Measurements from ENCODE around the gene TSPAN5.

Gene TSPAN5

DNA sequence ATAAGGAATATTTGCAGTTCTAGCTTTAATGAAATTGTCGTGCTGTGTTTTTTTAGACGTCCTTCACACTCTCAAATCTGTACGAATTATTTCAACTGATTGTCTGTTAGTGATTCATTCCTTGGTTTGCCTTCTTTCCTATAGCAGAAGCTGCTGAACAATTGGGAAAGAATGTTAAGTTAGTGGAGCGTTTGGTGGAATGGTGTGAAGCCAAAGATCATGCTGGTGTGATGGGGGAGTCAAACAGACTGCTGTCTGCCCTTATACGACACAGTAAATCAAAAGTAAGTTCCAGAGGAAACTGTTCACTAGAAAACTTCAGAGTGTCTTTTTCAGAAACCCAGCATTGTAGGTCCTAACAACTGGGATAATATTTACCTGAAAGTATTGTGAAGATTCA is 237.3 kb downstream of the TSPAN5 start:
- Histone ChIP-seq H3K79me2 (ENCODE audit: insufficient read depth, low read length) (no peaks in the 10 kb centered on the region), H3F3A (ENCODE audit: insufficient read depth) (no peaks in the 10 kb centered on the region), H3K4me3 (ENCODE audit: insufficient read depth, low read length, poor library complexity, severe bottlenecking) (no peak overlapping the region), H3K9me3 (ENCODE audit: insufficient read depth, low read length) (no peaks in the 10 kb centered on the region), H3K27ac (ENCODE audit: low read depth, low read length) (no peak overlapping the region), H3K9ac (ENCODE audit: low read length) (no peak overlapping the region), H3K4me2 (ENCODE audit: low read depth, low read length, poor library complexity, severe bottlenecking) (no peak overlapping the region), H3K9me2 (replicated peaks; ENCODE audit: insufficient read depth, low read length) (no peaks in the 10 kb centered on the region), H3K27me3 (ENCODE audit: low read length) (no peaks in the 10 kb centered on the region), H2AFZ (ENCODE audit: low read depth, low read length, severe bottlenecking) (no peak overlapping the region), H3K36me3 (ENCODE audit: low read length) (no peaks in the 10 kb centered on the region), H4K20me1 (ENCODE audit: low read depth, low read length) (no peaks in the 10 kb centered on the region)
- TF ChIP-seq EZH2phosphoT487 (conservative IDR thresholded peaks at IDR 0.05; ENCODE audit: low read length) = no peak
- TF ChIP-seq, protein P1, sequence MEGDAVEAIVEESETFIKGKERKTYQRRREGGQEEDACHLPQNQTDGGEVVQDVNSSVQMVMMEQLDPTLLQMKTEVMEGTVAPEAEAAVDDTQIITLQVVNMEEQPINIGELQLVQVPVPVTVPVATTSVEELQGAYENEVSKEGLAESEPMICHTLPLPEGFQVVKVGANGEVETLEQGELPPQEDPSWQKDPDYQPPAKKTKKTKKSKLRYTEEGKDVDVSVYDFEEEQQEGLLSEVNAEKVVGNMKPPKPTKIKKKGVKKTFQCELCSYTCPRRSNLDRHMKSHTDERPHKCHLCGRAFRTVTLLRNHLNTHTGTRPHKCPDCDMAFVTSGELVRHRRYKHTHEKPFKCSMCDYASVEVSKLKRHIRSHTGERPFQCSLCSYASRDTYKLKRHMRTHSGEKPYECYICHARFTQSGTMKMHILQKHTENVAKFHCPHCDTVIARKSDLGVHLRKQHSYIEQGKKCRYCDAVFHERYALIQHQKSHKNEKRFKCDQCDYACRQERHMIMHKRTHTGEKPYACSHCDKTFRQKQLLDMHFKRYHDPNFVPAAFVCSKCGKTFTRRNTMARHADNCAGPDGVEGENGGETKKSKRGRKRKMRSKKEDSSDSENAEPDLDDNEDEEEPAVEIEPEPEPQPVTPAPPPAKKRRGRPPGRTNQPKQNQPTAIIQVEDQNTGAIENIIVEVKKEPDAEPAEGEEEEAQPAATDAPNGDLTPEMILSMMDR (IDR thresholded peaks at IDR 0.05; ENCODE audit: insufficient read depth, low read length, poor library complexity, severe bottlenecking) = no peak

Measured in SU-DHL-6 (cell line).